ENCODE results near the gene LAMP5.

LAMP5 gene

GRCh38 chr20:9476174-9476573 is 38.2 kb upstream of the LAMP5 start:
- 97% methylated on average over 4 of the region's 4 CpGs for WGBS
- Histone ChIP-seq H2BK12ac (ENCODE audit: low read length in 2 of 2) (no peak overlapping the region), H3K36me3 (ENCODE audit: control insufficient read depth in 1 of 2, insufficient read depth in 2 of 2, low read depth in 1 of 2, low read length in 2 of 2) (peaks cover 0 to 11% of the 10 kb centered on the region in 2 experiments)

GRCh38 chr20:9476637-9477036 is 37.8 kb upstream of the LAMP5 start:
- Histone ChIP-seq H3K4ac (ENCODE audit: low read depth in 1 of 2, low read length in 2 of 2) (no peak overlapping the region), H3K14ac (ENCODE audit: low read length in 2 of 2) (no peak overlapping the region), H3K27ac (ENCODE audit: low read length, poor library complexity, severe bottlenecking) (no peak overlapping the region), H2BK15ac (ENCODE audit: low read depth, poor library complexity, severe bottlenecking) (no peak overlapping the region), H3K4me3 (ENCODE audit: insufficient read depth in 1 of 2, low read depth in 1 of 2, low read length in 2 of 2) (no peak overlapping the region), H3K79me1 (replicated peaks; ENCODE audit: low read length, poor library complexity, severe bottlenecking) (peaks cover 1% of the 10 kb centered on the region), H4K8ac (ENCODE audit: low read length) (no peak overlapping the region), H3K23ac (ENCODE audit: low read length in 2 of 2) (no peak overlapping the region), H3K36me3 (ENCODE audit: control insufficient read depth in 1 of 2, insufficient read depth in 2 of 2, low read depth in 1 of 2, low read length in 2 of 2) (peaks cover 0 to 14% of the 10 kb centered on the region in 2 experiments), H3K9ac (ENCODE audit: low read length) (no peak overlapping the region), H2BK120ac (ENCODE audit: low read depth, low read length) (no peak overlapping the region), H3K27me3 (ENCODE audit: control insufficient read depth in 1 of 2, insufficient read depth in 1 of 2, low read length in 2 of 2) (peaks cover 0 to 5% of the 10 kb centered on the region in 2 experiments), H3K9me3 (ENCODE audit: control insufficient read depth, low read length) (no peaks in the 10 kb centered on the region), H3K18ac (ENCODE audit: low read depth in 1 of 2, low read length in 2 of 2) (no peak overlapping the region), H4K91ac (ENCODE audit: low read length) (no peak overlapping the region), H3K4me1 (ENCODE audit: control insufficient read depth, insufficient read depth, low read depth, low read length) (peaks cover 1% of the 10 kb centered on the region), H2AK5ac (ENCODE audit: low read length, severe bottlenecking) (no peak overlapping the region), H3K4me2 (ENCODE audit: low read length, poor library complexity, severe bottlenecking) (no peak overlapping the region), H2AFZ (ENCODE audit: low read depth, low read length) (no peak overlapping the region), H2BK5ac (ENCODE audit: low read depth, low read length, poor library complexity, severe bottlenecking) (no peak overlapping the region), H2BK12ac (ENCODE audit: low read length in 2 of 2) (no peak overlapping the region)
- no peak for DNase-seq
- WGBS = 95% methylated on average over 7 of the region's 7 CpGs

More at GRCh38 chr20:9476174-9476573, 38.2 kb upstream of the LAMP5 start:
- H2AK5ac ChIP-seq (ENCODE audit: low read length, severe bottlenecking) = no peak overlapping the region
- no peak overlapping the region for H4K8ac ChIP-seq (ENCODE audit: low read length)
- no peaks in the 10 kb centered on the region for H3K9me3 ChIP-seq (ENCODE audit: control insufficient read depth, low read length)
- no peak overlapping the region for H3K4ac ChIP-seq (ENCODE audit: low read depth in 1 of 2, low read length in 2 of 2)
- H3K4me3 ChIP-seq (ENCODE audit: insufficient read depth in 1 of 2, low read depth in 1 of 2, low read length in 2 of 2) = no peak overlapping the region
- H3K14ac ChIP-seq (ENCODE audit: low read length in 2 of 2) = no peak overlapping the region
- no peak overlapping the region for H3K18ac ChIP-seq (ENCODE audit: low read depth in 1 of 2, low read length in 2 of 2)
- no peak overlapping the region for H2BK5ac ChIP-seq (ENCODE audit: low read depth, low read length, poor library complexity, severe bottlenecking)
- H2AFZ ChIP-seq (ENCODE audit: low read depth, low read length) = no peak overlapping the region
- H3K23ac ChIP-seq (ENCODE audit: low read length in 2 of 2) = no peak overlapping the region
- H2BK15ac ChIP-seq (ENCODE audit: low read depth, poor library complexity, severe bottlenecking) = no peak overlapping the region
- no peak overlapping the region for H3K27ac ChIP-seq (ENCODE audit: low read length, poor library complexity, severe bottlenecking)
- no peak overlapping the region for H3K9ac ChIP-seq (ENCODE audit: low read length)
- H3K4me1 ChIP-seq (ENCODE audit: control insufficient read depth, insufficient read depth, low read depth, low read length) = peaks cover 1% of the 10 kb centered on the region
- peaks cover 0 to under 1% of the 10 kb centered on the region in 2 experiments for H3K27me3 ChIP-seq (ENCODE audit: control insufficient read depth in 1 of 2, insufficient read depth in 1 of 2, low read length in 2 of 2)
- no peak overlapping the region for H2BK120ac ChIP-seq (ENCODE audit: low read depth, low read length)
- H4K91ac ChIP-seq (ENCODE audit: low read length) = no peak overlapping the region
- DNase-seq = no peak
- peaks cover 1% of the 10 kb centered on the region for H3K79me1 ChIP-seq (replicated peaks; ENCODE audit: low read length, poor library complexity, severe bottlenecking)
- no peak overlapping the region for H3K4me2 ChIP-seq (ENCODE audit: low read length, poor library complexity, severe bottlenecking)

- H3K4me1 ChIP-seq (ENCODE audit: control insufficient read depth, insufficient read depth, low read depth, low read length) = peaks cover 1% of the 10 kb centered on the region
- no peak overlapping the region for H2BK12ac ChIP-seq (ENCODE audit: low read length in 2 of 2)
Observed at GRCh38 chr20:9478771-9479170, 35.6 kb upstream of the LAMP5 start.

GRCh38 chr20:9480066-9480465 is 34.3 kb upstream of the LAMP5 start:
- H3K4me3 ChIP-seq (ENCODE audit: insufficient read depth in 1 of 2, low read depth in 1 of 2, low read length in 2 of 2) = no peak overlapping the region
- no peak overlapping the region for H2BK5ac ChIP-seq (ENCODE audit: low read depth, low read length, poor library complexity, severe bottlenecking)
- no peak overlapping the region for H4K91ac ChIP-seq (ENCODE audit: low read length)

More at GRCh38 chr20:9478771-9479170, 35.6 kb upstream of the LAMP5 start:
- peak overlapping the region in 1 of 2 experiments; percentile 15 for H3K14ac ChIP-seq (ENCODE audit: low read length in 2 of 2)
- H3K9me3 ChIP-seq (ENCODE audit: control insufficient read depth, low read length) = no peaks in the 10 kb centered on the region
- DNase-seq = peak; percentile 7
- H3K4me2 ChIP-seq (ENCODE audit: low read length, poor library complexity, severe bottlenecking) = no peak overlapping the region
- H2BK120ac ChIP-seq (ENCODE audit: low read depth, low read length) = peak overlapping the region; percentile 5
- no peak overlapping the region for H3K4me3 ChIP-seq (ENCODE audit: insufficient read depth in 1 of 2, low read depth in 1 of 2, low read length in 2 of 2)
- peaks cover 0 to 11% of the 10 kb centered on the region in 2 experiments for H3K36me3 ChIP-seq (ENCODE audit: control insufficient read depth in 1 of 2, insufficient read depth in 2 of 2, low read depth in 1 of 2, low read length in 2 of 2)
- no peak overlapping the region for H2AK5ac ChIP-seq (ENCODE audit: low read length, severe bottlenecking)
- H4K8ac ChIP-seq (ENCODE audit: low read length) = no peak overlapping the region
- no peak overlapping the region for H2AFZ ChIP-seq (ENCODE audit: low read depth, low read length)
- no peak overlapping the region for H3K4ac ChIP-seq (ENCODE audit: low read depth in 1 of 2, low read length in 2 of 2)
- H3K79me1 ChIP-seq (replicated peaks; ENCODE audit: low read length, poor library complexity, severe bottlenecking) = peaks cover 1% of the 10 kb centered on the region
- H4K91ac ChIP-seq (ENCODE audit: low read length) = no peak overlapping the region
- no peak overlapping the region for H3K9ac ChIP-seq (ENCODE audit: low read length)
- no peak overlapping the region for H3K23ac ChIP-seq (ENCODE audit: low read length in 2 of 2)
- no peak overlapping the region for H3K18ac ChIP-seq (ENCODE audit: low read depth in 1 of 2, low read length in 2 of 2)
- 72% methylated on average over 4 of the region's 4 CpGs for WGBS
- H2BK5ac ChIP-seq (ENCODE audit: low read depth, low read length, poor library complexity, severe bottlenecking) = no peak overlapping the region
- no peak overlapping the region for H3K27ac ChIP-seq (ENCODE audit: low read length, poor library complexity, severe bottlenecking)
- no peak overlapping the region for H2BK15ac ChIP-seq (ENCODE audit: low read depth, poor library complexity, severe bottlenecking)
- H3K27me3 ChIP-seq (ENCODE audit: control insufficient read depth in 1 of 2, insufficient read depth in 1 of 2, low read length in 2 of 2) = peaks cover 0 to 23% of the 10 kb centered on the region in 2 experiments

More at GRCh38 chr20:9480066-9480465, 34.3 kb upstream of the LAMP5 start:
- H2BK120ac ChIP-seq (ENCODE audit: low read depth, low read length) = no peak overlapping the region
- H2BK12ac ChIP-seq (ENCODE audit: low read length in 2 of 2) = no peak overlapping the region
- H3K14ac ChIP-seq (ENCODE audit: low read length in 2 of 2) = no peak overlapping the region
- H3K9me3 ChIP-seq (ENCODE audit: control insufficient read depth, low read length) = no peaks in the 10 kb centered on the region
- no peak overlapping the region for H3K4ac ChIP-seq (ENCODE audit: low read depth in 1 of 2, low read length in 2 of 2)
- H3K4me1 ChIP-seq (ENCODE audit: control insufficient read depth, insufficient read depth, low read depth, low read length) = peaks cover 1% of the 10 kb centered on the region
- 90% methylated on average over 4 of the region's 4 CpGs for WGBS
- H2AFZ ChIP-seq (ENCODE audit: low read depth, low read length) = no peak overlapping the region
- H3K27me3 ChIP-seq (ENCODE audit: control insufficient read depth in 1 of 2, insufficient read depth in 1 of 2, low read length in 2 of 2) = peaks cover 0 to 29% of the 10 kb centered on the region in 2 experiments
- H3K9ac ChIP-seq (ENCODE audit: low read length) = no peak overlapping the region
- H4K8ac ChIP-seq (ENCODE audit: low read length) = no peak overlapping the region
- H2AK5ac ChIP-seq (ENCODE audit: low read length, severe bottlenecking) = no peak overlapping the region
- H3K36me3 ChIP-seq (ENCODE audit: control insufficient read depth in 1 of 2, insufficient read depth in 2 of 2, low read depth in 1 of 2, low read length in 2 of 2) = peaks cover 0 to 7% of the 10 kb centered on the region in 2 experiments
- no peak overlapping the region for H2BK15ac ChIP-seq (ENCODE audit: low read depth, poor library complexity, severe bottlenecking)
- no peak overlapping the region for H3K4me2 ChIP-seq (ENCODE audit: low read length, poor library complexity, severe bottlenecking)
- H3K23ac ChIP-seq (ENCODE audit: low read length in 2 of 2) = no peak overlapping the region
- DNase-seq = no peak
- no peak overlapping the region for H3K18ac ChIP-seq (ENCODE audit: low read depth in 1 of 2, low read length in 2 of 2)
- H3K27ac ChIP-seq (ENCODE audit: low read length, poor library complexity, severe bottlenecking) = no peak overlapping the region
- peaks cover 1% of the 10 kb centered on the region for H3K79me1 ChIP-seq (replicated peaks; ENCODE audit: low read length, poor library complexity, severe bottlenecking)
